Pons (tissue), 1 donor: Measurements from ENCODE around the gene CIPC.

ENCODE experiments used
- DNase-seq: peaks from one replicate; pipeline ENCODE4 v3.0.0-alpha.2; 2016; ENCODE audit warnings: low spot score

Gene CIPC

GRCh38 chr14:77097700-77098528, at the start of gene CIPC:
Gene CIPC, plus strand, starts transcription at chr14:77098258. Its CDS starts 7,451 bp downstream, at chr14:77105709.
- peak; percentile 99 for DNase-seq

- DNase-seq, result no peak
Observed at GRCh38 chr14:77051116-77051515, 46.9 kb upstream of the CIPC start.

- no peak for DNase-seq
Observed at GRCh38 chr14:77052281-77053044, 45.6 kb upstream of the CIPC start.

GRCh38 chr14:77053046-77053841, 44.8 kb upstream of the CIPC start:
- DNase-seq, result no peak

- DNase-seq, result no peak
Observed at GRCh38 chr14:77055306-77055705, 42.8 kb upstream of the CIPC start.

- no peak for DNase-seq
Observed at GRCh38 chr14:77055981-77056380, 42.1 kb upstream of the CIPC start.

- DNase-seq, result no peak
Observed at GRCh38 chr14:77058117-77058516, 39.9 kb upstream of the CIPC start.

- no peak for DNase-seq
Observed at GRCh38 chr14:77058785-77059184, 39.3 kb upstream of the CIPC start.

- DNase-seq, result peak; percentile 76
Observed at GRCh38 chr14:77059276-77059915, 38.7 kb upstream of the CIPC start.

- DNase-seq, result no peak
Observed at GRCh38 chr14:77061630-77062257, 36.3 kb upstream of the CIPC start.

GRCh38 chr14:77062261-77062660, 35.8 kb upstream of the CIPC start:
- DNase-seq, result no peak

GRCh38 chr14:77063571-77064171, 34.4 kb upstream of the CIPC start:
- DNase-seq, result no peak

GRCh38 chr14:77064521-77065178, 33.4 kb upstream of the CIPC start:
- DNase-seq, result no peak

- no peak for DNase-seq
Observed at GRCh38 chr14:77065851-77066577, 32.0 kb upstream of the CIPC start.

- no peak for DNase-seq
Observed at GRCh38 chr14:77066578-77067172, 31.4 kb upstream of the CIPC start.

GRCh38 chr14:77067632-77068516, 30.2 kb upstream of the CIPC start:
- peak; percentile 76 for DNase-seq

- no peak for DNase-seq
Observed at GRCh38 chr14:77068517-77069200, 29.4 kb upstream of the CIPC start.

- DNase-seq, result no peak
Observed at GRCh38 chr14:77069551-77069950, 28.5 kb upstream of the CIPC start.
